Neural cell (in vitro differentiated cells): ENCODE results near the gene CTNNB1. TPM values are rescaled to one million over a fixed set of nuclear protein-coding genes. Genes with fewer than 3 reads are reported as not detected.

Source experiments
- H2AFZ ChIP-seq: fragments of 200-600, 300-800 bp; sonication (generic), shearing (Covaris generic); 2 replicates; pipeline ENCODE4 v1.6.0; 2014; ENCODE audit warnings: low read depth, mild to moderate bottlenecking, antibody characterized with exemption, low read length, moderate library complexity
- H3F3A ChIP-seq: fragments of 200-600 bp; shearing (Covaris generic); 2 replicates; pipeline ENCODE4 v1.6.1; 2016; ENCODE audit warnings: mild to moderate bottlenecking, moderate library complexity, mixed read lengths, antibody characterized with exemption, low read length; ENCODE audit not compliant: insufficient read depth, poor library complexity, severe bottlenecking
- H3K27ac ChIP-seq: fragments of 200-600, 300-800 bp; sonication (generic), shearing (Covaris generic); 2 replicates; pipeline ENCODE4 v1.5.1; 2014; ENCODE audit warnings: mild to moderate bottlenecking, low read length, moderate library complexity
- H3K27me3 ChIP-seq: fragments of 300-800, 200-600 bp; sonication (generic), shearing (Covaris generic); 2 replicates; pipeline ENCODE4 v1.6.0; 2014; ENCODE audit warnings: mild to moderate bottlenecking, low read depth, low read length, moderate library complexity; ENCODE audit not compliant: insufficient read depth
- H3K36me3 ChIP-seq: fragments of 300-800, 200-600 bp; sonication (generic), shearing (Covaris generic); 2 replicates; pipeline ENCODE4 v1.5.1; 2014; ENCODE audit warnings: mild to moderate bottlenecking, antibody characterized with exemption, low read length, moderate library complexity; ENCODE audit not compliant: insufficient read depth
- H3K4me2 ChIP-seq: fragments of 300-800, 200-600 bp; sonication (generic), shearing (Covaris generic); 2 replicates; pipeline ENCODE4 v1.6.0; 2014; ENCODE audit warnings: mild to moderate bottlenecking, low read length
- H3K4me3 ChIP-seq: fragments of 300-800, 200-600 bp; sonication (generic), shearing (Covaris generic); 2 replicates; pipeline ENCODE4 v1.5.1; 2014; ENCODE audit warnings: mild to moderate bottlenecking, low read length, moderate library complexity
- H3K79me2 ChIP-seq: fragments of 200-600 bp; shearing (Covaris generic); replicated peaks from 2 replicates; pipeline ENCODE4 v1.6.0; 2014; ENCODE audit warnings: mild to moderate bottlenecking, low read length, moderate library complexity; ENCODE audit not compliant: insufficient read depth
- H3K9ac ChIP-seq: fragments of 300-800, 200-600 bp; sonication (generic), shearing (Covaris generic); 2 replicates; pipeline ENCODE4 v1.6.1; 2016; ENCODE audit warnings: mild to moderate bottlenecking, low read length, mixed read lengths
- H3K9me2 ChIP-seq: fragments of 200-600 bp; shearing (Covaris generic); 2 replicates; pipeline ENCODE4 v1.6.1; 2016; ENCODE audit warnings: mild to moderate bottlenecking, low read length, mixed read lengths; ENCODE audit not compliant: insufficient read depth
- H3K9me3 ChIP-seq: fragments of 200-600, 300-800 bp; sonication (generic), shearing (Covaris generic); 2 replicates; pipeline ENCODE4 v1.6.1; 2016; ENCODE audit warnings: mild to moderate bottlenecking, mixed run types, low read length, moderate library complexity, mixed read lengths
- H4K20me1 ChIP-seq: fragments of 200-600 bp; shearing (Covaris generic); 2 replicates; pipeline ENCODE4 v1.6.1; 2016; ENCODE audit warnings: mild to moderate bottlenecking, mixed run types; ENCODE audit not compliant: insufficient read depth
- EP300 ChIP-seq: fragments of 450-650 bp; conservative IDR thresholded peaks from 2 replicates; pipeline ENCODE4 v1.6.1; 2014; ENCODE audit warnings: antibody characterized with exemption, mild to moderate bottlenecking, moderate library complexity; ENCODE audit not compliant: poor library complexity, severe bottlenecking
- EZH2 ChIP-seq: fragments of 200-600, 300-800 bp; shearing (Covaris generic), sonication (generic); IDR thresholded peaks from 2 replicates; pipeline ENCODE4 v1.6.1; 2014; ENCODE audit warnings: antibody characterized with exemption, low read length, borderline replicate concordance, mild to moderate bottlenecking; ENCODE audit not compliant: insufficient read depth, poor library complexity, severe bottlenecking
- POLR2AphosphoS5 ChIP-seq: IDR thresholded peaks from 2 replicates; pipeline ENCODE4 v1.6.1; 2012
- RAD21 ChIP-seq: fragments of 450-650 bp; conservative IDR thresholded peaks from 2 replicates; pipeline ENCODE4 v1.6.1; 2014; ENCODE audit warnings: antibody characterized with exemption, mild to moderate bottlenecking, moderate library complexity
- SMC3 ChIP-seq: fragments of 450-650 bp; conservative IDR thresholded peaks from 2 replicates; pipeline ENCODE4 v1.6.1; 2014; ENCODE audit warnings: antibody characterized with exemption, mild to moderate bottlenecking, moderate library complexity; ENCODE audit not compliant: poor library complexity
- TAF1 ChIP-seq: IDR thresholded peaks from 2 replicates; pipeline ENCODE4 v1.6.1; 2012; ENCODE audit warnings: low read depth
- polyA plus RNA-seq: library from polyadenylated mRNA; depleted of rRNA; stranded (reverse); fragments of >200 nt; gene quantifications from 2 replicates; pipeline ENCODE4 v1.2.3, GENCODE V29; 2014
- TF ChIP-seq, protein P1 (sequence below): fragments of 450-650 bp; IDR thresholded peaks from 2 replicates; pipeline ENCODE4 v1.5.1; 2014; ENCODE audit warnings: antibody characterized with exemption, mild to moderate bottlenecking, moderate library complexity; ENCODE audit not compliant: poor library complexity, severe bottlenecking
- TF ChIP-seq, protein P2 (sequence below): IDR thresholded peaks from 2 replicates; pipeline ENCODE4 v1.6.1; 2012; ENCODE audit warnings: borderline replicate concordance

Gene CTNNB1
- polyA plus RNA-seq, 1 donor from 2014 or later, result 317 TPM

DNA sequence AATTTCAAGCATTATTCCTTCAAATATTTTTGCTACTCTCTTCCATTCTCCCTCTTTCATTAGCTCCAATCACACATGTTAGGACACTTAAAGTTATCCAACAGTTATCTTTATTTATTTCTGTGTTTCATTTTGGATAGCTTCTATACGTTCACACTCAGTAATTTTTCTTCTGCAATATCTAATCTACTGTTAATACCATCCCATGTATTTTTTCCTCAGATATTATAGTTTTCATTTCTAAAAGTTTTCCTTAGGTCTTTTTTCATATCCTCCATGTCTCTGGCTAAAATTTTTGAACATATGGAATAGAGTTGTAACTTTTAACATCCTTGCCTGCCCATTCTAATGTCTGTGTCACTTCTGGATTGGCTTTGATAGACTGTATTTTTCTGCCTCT, 73.4 kb downstream of the CTNNB1 start:
- TF ChIP-seq POLR2AphosphoS5 (no peak), EP300 (no peak), SMC3 (no peak), TAF1 (no peak)
- TF ChIP-seq, protein P1, sequence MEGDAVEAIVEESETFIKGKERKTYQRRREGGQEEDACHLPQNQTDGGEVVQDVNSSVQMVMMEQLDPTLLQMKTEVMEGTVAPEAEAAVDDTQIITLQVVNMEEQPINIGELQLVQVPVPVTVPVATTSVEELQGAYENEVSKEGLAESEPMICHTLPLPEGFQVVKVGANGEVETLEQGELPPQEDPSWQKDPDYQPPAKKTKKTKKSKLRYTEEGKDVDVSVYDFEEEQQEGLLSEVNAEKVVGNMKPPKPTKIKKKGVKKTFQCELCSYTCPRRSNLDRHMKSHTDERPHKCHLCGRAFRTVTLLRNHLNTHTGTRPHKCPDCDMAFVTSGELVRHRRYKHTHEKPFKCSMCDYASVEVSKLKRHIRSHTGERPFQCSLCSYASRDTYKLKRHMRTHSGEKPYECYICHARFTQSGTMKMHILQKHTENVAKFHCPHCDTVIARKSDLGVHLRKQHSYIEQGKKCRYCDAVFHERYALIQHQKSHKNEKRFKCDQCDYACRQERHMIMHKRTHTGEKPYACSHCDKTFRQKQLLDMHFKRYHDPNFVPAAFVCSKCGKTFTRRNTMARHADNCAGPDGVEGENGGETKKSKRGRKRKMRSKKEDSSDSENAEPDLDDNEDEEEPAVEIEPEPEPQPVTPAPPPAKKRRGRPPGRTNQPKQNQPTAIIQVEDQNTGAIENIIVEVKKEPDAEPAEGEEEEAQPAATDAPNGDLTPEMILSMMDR, result no peak
- TF ChIP-seq, protein P2, sequence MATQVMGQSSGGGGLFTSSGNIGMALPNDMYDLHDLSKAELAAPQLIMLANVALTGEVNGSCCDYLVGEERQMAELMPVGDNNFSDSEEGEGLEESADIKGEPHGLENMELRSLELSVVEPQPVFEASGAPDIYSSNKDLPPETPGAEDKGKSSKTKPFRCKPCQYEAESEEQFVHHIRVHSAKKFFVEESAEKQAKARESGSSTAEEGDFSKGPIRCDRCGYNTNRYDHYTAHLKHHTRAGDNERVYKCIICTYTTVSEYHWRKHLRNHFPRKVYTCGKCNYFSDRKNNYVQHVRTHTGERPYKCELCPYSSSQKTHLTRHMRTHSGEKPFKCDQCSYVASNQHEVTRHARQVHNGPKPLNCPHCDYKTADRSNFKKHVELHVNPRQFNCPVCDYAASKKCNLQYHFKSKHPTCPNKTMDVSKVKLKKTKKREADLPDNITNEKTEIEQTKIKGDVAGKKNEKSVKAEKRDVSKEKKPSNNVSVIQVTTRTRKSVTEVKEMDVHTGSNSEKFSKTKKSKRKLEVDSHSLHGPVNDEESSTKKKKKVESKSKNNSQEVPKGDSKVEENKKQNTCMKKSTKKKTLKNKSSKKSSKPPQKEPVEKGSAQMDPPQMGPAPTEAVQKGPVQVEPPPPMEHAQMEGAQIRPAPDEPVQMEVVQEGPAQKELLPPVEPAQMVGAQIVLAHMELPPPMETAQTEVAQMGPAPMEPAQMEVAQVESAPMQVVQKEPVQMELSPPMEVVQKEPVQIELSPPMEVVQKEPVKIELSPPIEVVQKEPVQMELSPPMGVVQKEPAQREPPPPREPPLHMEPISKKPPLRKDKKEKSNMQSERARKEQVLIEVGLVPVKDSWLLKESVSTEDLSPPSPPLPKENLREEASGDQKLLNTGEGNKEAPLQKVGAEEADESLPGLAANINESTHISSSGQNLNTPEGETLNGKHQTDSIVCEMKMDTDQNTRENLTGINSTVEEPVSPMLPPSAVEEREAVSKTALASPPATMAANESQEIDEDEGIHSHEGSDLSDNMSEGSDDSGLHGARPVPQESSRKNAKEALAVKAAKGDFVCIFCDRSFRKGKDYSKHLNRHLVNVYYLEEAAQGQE, result no peak
- H3K27ac ChIP-seq, result no peak overlapping the region
- H3K27me3 ChIP-seq, result no peaks in the 10 kb centered on the region
- H3K9me2 ChIP-seq, result no peaks in the 10 kb centered on the region
- no peak overlapping the region for H3K4me2 ChIP-seq
- H3F3A ChIP-seq, result no peaks in the 10 kb centered on the region
- no peak overlapping the region for H3K4me3 ChIP-seq
- no peak overlapping the region for H3K9ac ChIP-seq
- no peaks in the 10 kb centered on the region for H3K9me3 ChIP-seq
- H3K79me2 ChIP-seq, result no peaks in the 10 kb centered on the region
- H4K20me1 ChIP-seq, result no peaks in the 10 kb centered on the region
- H3K36me3 ChIP-seq, result no peaks in the 10 kb centered on the region
- no peak overlapping the region for H2AFZ ChIP-seq

DNA sequence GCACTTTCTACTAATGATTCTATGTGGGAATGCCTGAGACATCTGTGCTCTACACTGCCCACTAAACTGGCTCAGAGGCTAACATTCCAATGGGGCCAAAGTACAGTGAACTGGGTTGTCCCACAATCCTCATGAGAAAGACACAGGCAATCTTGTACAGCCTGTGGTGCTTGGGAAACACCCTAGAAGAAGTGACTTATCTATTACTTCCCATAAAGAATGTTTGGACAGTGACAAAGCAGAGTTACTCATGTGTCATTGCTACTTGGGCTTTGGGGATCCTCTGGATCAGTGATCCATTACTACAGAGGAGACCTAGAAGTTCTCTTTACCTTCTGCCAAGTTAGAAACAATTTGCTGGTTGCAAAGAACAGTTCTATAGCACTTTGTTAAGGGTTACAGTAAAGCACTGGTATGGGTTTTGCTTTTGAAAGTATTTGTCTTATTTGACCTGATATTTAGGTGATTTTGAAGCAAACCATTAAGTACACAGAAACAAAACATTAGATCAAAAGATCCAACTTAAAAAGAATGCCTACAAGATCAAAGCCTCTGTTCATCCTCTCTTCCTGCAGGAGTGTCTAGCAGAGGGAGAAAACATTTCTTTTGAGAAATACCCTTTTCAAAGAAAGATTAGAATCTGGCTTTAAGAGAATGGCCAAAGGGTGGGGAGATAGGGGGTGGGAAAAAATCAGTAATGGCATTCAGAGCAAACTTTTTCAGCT, 75.8 kb downstream of the CTNNB1 start:
- no peaks in the 10 kb centered on the region for H3F3A ChIP-seq
- no peaks in the 10 kb centered on the region for H3K9me3 ChIP-seq
- no peak overlapping the region for H2AFZ ChIP-seq
- no peaks in the 10 kb centered on the region for H3K36me3 ChIP-seq
- no peaks in the 10 kb centered on the region for H3K27me3 ChIP-seq
- no peaks in the 10 kb centered on the region for H3K79me2 ChIP-seq
- H3K4me3 ChIP-seq, result no peak overlapping the region
- H4K20me1 ChIP-seq, result no peaks in the 10 kb centered on the region
- TF ChIP-seq RAD21 (no peak), EZH2 (no peak)
- TF ChIP-seq, protein P2, result no peak
- H3K4me2 ChIP-seq, result no peak overlapping the region
- no peak overlapping the region for H3K9ac ChIP-seq
- no peak overlapping the region for H3K27ac ChIP-seq
- H3K9me2 ChIP-seq, result no peaks in the 10 kb centered on the region
